Osteocyte (in vitro differentiated cells): ENCODE measurements around the gene OTOS. TPM values are rescaled to one million over a fixed set of nuclear protein-coding genes. Genes with fewer than 3 reads are reported as not detected.
A peak's percentile ranks its signal among the peaks of the same experiment; 100 is the strongest.

Source experiments
- DNase-seq: peaks from one replicate; pipeline ENCODE4 v3.0.0; 2021; ENCODE audit warnings: mixed read lengths; ENCODE audit not compliant: unreplicated experiment; ENCODE audit errors: extremely low spot score
- H3K27ac Mint-ChIP-seq: one replicate; pipeline ENCODE4 v1.8.0; 2021; ENCODE audit warnings: mild to moderate bottlenecking, mixed read lengths; ENCODE audit not compliant: unreplicated experiment
- H3K27me3 Mint-ChIP-seq: one replicate; pipeline ENCODE4 v1.8.0; 2021; ENCODE audit warnings: mixed read lengths; ENCODE audit not compliant: unreplicated experiment
- H3K36me3 Mint-ChIP-seq: one replicate; pipeline ENCODE4 v1.8.0; 2021; ENCODE audit warnings: mixed read lengths; ENCODE audit not compliant: unreplicated experiment
- H3K4me1 Mint-ChIP-seq: one replicate; pipeline ENCODE4 v1.8.0; 2021; ENCODE audit warnings: mixed read lengths; ENCODE audit not compliant: unreplicated experiment
- H3K4me3 Mint-ChIP-seq: one replicate; pipeline ENCODE4 v1.8.0; 2021; ENCODE audit warnings: mild to moderate bottlenecking, moderate library complexity, mixed read lengths; ENCODE audit not compliant: unreplicated experiment
- H3K9me3 Mint-ChIP-seq: one replicate; pipeline ENCODE4 v1.8.0; 2021; ENCODE audit warnings: mixed read lengths; ENCODE audit not compliant: unreplicated experiment
- CTCF ChIP-seq: fragments of 200-600 bp; sonication (generic); IDR thresholded peaks from 2 replicates; pipeline ENCODE4 v1.5.0; 2021; ENCODE audit warnings: antibody characterized with exemption, mild to moderate bottlenecking, moderate library complexity
- total RNA-seq: library from RNA; stranded (reverse); gene quantifications from 2 replicates; pipeline ENCODE4 v1.2.1, GENCODE V29; 2021

Gene OTOS
- total RNA-seq, 1 donor from 2014 or later: not detected

GRCh38 chr2:240151477-240152031, 11.1 kb upstream of the OTOS start:
- Mint-ChIP-seq H3K9me3 (peaks cover 6% of the 10 kb centered on the region), H3K4me1 (no peaks in the 10 kb centered on the region), H3K27ac (no peak overlapping the region), H3K36me3 (no peaks in the 10 kb centered on the region), H3K27me3 (peaks cover 23% of the 10 kb centered on the region), H3K4me3 (no peak overlapping the region)
- DNase-seq: no peak
- no peak for TF ChIP-seq CTCF

- no peaks in the 10 kb centered on the region for H3K4me1 Mint-ChIP-seq
- peak; percentile 79 for TF ChIP-seq CTCF
- DNase-seq: no peak
- H3K27me3 Mint-ChIP-seq: peaks cover 23% of the 10 kb centered on the region
- no peak overlapping the region for H3K4me3 Mint-ChIP-seq
- peaks cover 6% of the 10 kb centered on the region for H3K9me3 Mint-ChIP-seq
- H3K36me3 Mint-ChIP-seq: no peaks in the 10 kb centered on the region
- no peak overlapping the region for H3K27ac Mint-ChIP-seq
Observed at GRCh38 chr2:240149943-240150784, 9.7 kb upstream of the OTOS start.

DNA sequence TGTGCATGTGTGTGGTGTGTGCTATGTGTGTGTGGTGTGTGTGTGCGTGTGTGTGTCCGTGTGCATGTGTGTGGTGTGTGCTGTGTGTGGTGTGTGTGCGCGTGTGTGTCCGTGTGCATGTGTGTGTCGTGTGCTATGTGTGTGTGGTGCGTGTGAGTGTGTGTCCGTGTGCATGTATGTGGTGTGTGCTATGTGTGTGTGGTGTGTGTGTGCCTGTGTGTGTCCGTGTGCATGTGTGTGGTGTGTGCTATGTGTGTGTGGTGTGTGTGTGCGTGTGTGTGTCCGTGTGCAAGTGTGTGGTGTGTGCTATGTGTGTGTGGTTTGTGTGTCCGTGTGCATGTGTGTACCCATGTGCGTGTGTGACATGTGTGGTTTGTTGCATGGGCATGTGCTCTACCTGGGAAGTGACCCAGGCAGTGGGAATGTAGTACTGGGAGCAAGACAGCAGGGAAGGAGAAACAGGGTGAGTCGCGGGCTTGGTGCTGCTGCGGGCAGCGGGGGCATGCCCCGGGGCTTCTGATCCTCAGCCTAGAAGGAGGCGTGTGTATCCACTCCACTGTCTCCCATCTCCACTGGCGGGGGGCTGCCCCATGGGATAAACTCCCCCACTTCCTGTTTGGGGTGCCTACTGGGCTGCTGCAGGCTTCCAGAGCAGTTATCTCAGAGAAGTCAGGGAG, 7.6 kb upstream of the OTOS start:
- no peaks in the 10 kb centered on the region for H3K36me3 Mint-ChIP-seq
- TF ChIP-seq CTCF: no peak
- DNase-seq: no peak
- peaks cover 17% of the 10 kb centered on the region for H3K27me3 Mint-ChIP-seq
- no peak overlapping the region for H3K27ac Mint-ChIP-seq
- peaks cover 5% of the 10 kb centered on the region for H3K9me3 Mint-ChIP-seq
- no peaks in the 10 kb centered on the region for H3K4me1 Mint-ChIP-seq
- no peak overlapping the region for H3K4me3 Mint-ChIP-seq

- DNase-seq: no peak
- H3K4me3 Mint-ChIP-seq: no peak overlapping the region
- TF ChIP-seq CTCF: no peak
- H3K27ac Mint-ChIP-seq: no peak overlapping the region
- H3K36me3 Mint-ChIP-seq: no peaks in the 10 kb centered on the region
- no peaks in the 10 kb centered on the region for H3K4me1 Mint-ChIP-seq
- peaks cover 10% of the 10 kb centered on the region for H3K27me3 Mint-ChIP-seq
- no peaks in the 10 kb centered on the region for H3K9me3 Mint-ChIP-seq
Observed at GRCh38 chr2:240147382-240147781, 6.9 kb upstream of the OTOS start.
